ENCODE results near the gene CDX1.

DNA sequence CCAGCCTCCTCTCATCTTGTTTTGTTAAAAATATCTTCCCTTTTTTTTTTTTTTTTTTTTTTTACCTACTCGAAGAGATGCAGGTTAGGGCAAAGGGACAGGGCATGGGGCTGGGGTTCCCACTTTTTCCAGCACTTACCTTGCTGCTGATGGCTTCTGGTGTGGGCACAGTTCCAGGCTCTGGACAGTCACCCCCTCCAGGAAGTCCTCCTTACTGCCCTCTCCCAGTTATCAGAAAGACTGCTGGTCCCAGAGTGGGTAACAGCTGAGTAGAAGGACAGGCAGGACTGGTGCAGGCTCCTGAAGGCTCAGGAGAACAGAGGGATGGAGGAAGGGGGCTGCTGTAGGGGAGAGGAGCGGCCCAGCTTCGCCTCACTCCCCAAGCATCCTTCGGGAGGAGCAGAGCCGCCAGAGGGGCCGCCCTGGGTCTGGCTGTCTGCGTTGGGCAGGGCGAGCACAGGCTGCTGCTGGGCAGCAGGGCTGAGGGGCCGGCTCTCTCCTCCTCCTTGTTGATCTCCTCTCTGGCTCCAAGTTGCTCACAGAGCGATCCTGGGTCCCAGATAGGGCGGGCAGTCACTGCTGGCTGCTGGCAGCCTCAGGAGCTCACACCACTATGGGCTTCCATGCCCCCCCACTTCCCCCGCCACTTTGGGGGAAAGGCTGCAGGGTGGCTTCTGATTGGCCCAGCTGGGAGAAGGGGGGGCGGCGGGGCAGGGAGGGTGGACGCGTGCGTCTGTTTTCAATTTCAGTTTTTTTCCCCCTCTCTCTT, 11.1 kb upstream of the CDX1 start, which contains the start of gene PDGFRB:
- no peak for TF ChIP-seq BHLHE40 (IDR thresholded peaks at IDR 0.05; ENCODE audit: borderline replicate concordance)
- no peak for TF ChIP-seq CTBP1 (IDR thresholded peaks at IDR 0.05; ENCODE audit: borderline replicate concordance)
- no peak for TF ChIP-seq ZNF384 (IDR thresholded peaks at IDR 0.05)
- TF ChIP-seq TARDBP (IDR thresholded peaks at IDR 0.05), result no peak
- no peak for TF ChIP-seq FOXM1 (IDR thresholded peaks at IDR 0.05; ENCODE audit: borderline replicate concordance)
- no peak for TF ChIP-seq ARNT (IDR thresholded peaks at IDR 0.05)
- no peak for TF ChIP-seq HDGF (IDR thresholded peaks at IDR 0.05; ENCODE audit: borderline replicate concordance)
- no peak for TF ChIP-seq SP1 (IDR thresholded peaks at IDR 0.05)
